Fibroblast of skin of abdomen (primary cell): ENCODE measurements around the gene RDH5.
A peak's percentile ranks its signal among the peaks of the same experiment; 100 is the strongest.

Experiments
- DNase-seq: peaks from one replicate; pipeline ENCODE4 v3.0.0-alpha.2; 2013

Gene RDH5

DNA sequence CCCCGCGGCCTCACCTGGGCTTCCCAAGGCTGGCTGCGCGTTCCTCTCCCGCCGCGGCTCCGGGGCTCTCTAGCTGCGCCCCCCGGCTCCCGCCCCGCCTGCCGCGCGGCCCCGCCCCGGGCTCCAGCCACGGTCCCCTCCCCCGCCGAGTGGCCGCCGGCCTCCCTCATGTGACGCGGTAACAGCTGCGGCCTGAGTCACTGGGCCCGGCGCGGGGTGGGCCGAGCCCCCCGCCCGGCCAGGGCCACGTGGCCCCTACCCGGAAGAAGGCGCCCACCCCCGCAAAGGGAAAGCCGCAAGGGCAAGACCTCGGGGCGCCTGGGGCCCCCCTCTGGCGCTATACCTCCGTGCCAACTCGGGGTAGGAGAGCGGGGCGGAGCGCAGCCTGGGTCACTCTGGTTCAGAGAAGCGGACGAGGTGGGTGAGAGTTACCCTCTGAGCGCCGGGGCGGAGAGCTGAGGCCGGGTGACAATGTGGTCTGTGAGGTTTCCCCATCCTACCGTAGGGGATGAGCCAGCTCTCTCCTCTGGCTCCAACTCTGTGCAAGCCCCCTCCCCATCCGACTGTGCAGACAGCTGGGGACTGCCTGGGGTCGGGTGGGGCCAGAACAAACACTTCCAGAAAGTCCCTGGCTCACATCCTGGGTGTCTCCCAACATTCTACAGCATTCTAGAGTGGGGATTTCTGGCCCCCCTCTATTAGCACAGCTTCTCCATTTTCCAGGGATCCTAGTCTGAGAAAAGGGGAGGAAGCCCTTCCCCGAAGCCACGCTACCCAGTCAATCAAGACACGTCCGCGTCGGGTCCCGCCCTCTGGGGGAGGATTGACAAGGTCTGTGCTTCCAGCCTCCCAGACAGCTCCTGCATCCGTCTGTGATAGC, 9.0 kb downstream of the RDH5 start, which contains the start of gene CD63:
CD63 (minus strand) TSS at position 71 of the 880 bp plus-strand sequence. CDS start 668 bp downstream, outside the sequence.
- DNase-seq: peak; percentile 97

DNA sequence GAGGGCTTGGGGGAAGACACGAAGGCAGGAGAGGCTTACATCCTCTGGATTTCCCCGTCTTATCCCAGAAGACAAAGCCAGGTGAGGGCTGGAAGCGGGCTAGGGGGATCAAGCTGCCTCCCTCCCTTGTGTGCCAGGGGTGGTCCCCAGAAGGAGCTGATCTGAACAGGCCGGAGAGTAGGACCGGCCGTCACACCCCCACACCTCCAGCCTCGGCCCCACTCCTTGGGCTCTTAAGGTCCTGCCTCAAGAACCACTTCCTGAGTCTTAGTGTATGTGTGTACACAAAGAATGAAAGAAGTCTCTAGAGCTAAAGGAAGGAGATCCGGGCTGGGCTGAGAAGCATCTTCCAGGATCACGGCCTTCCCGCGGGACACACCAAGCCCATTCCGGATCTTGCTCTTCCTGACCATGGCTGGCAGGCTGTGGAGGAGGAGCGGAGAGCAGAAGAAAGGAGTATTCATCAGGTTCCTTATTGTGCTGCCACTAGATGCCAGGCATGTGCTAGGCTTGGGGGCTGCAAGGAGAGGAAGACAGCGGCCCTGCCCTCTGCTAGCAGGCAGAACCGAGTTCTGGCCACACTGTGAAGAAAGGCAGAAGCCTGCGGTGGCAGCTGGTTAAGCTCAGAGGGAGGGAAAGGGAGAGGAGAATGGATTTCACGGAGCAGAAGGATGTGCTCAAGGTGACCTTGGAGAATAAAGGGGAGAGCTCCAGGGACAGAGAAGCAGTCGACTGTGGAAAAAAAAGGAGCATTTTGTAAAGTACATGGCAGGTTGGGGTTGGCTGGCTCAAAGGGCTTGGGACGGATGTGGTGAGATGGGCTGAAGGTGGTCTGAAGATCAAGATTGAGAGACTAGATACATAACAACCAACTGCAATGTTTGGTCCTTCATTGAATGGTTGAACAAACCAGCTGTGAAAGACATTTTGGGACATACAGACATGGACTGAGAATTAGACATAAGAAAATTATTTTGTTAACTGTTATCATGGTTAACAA, 9.9 kb downstream of the RDH5 start:
- peak; percentile 61 for DNase-seq

DNA sequence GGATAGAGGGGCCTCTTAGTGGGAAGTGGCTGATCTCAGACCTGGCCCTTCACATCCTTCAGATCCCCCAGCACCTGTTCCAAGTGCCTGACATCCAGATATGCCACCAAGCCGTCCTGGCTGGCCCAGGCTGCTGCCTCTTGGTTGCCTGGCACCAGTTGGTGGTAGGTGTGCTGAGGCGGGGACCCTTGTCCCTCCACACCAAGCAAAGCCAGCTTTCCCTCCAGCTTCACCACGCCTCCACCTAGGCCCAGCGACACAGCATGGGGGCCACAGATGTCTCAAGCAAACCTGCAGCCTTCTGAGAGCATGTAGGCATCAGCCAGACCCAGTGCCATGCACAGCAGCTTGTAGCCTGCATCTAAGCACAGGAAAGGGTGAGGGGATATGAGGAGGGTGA, 12.1 kb downstream of the RDH5 start:
- DNase-seq: no peak

GRCh38 chr12:55733021-55733555, 12.9 kb downstream of the RDH5 start:
- DNase-seq: no peak

GRCh38 chr12:55733858-55734257, 13.7 kb downstream of the RDH5 start:
- no peak for DNase-seq

- no peak for DNase-seq
Measured at GRCh38 chr12:55734595-55734994, 14.4 kb downstream of the RDH5 start.

DNA sequence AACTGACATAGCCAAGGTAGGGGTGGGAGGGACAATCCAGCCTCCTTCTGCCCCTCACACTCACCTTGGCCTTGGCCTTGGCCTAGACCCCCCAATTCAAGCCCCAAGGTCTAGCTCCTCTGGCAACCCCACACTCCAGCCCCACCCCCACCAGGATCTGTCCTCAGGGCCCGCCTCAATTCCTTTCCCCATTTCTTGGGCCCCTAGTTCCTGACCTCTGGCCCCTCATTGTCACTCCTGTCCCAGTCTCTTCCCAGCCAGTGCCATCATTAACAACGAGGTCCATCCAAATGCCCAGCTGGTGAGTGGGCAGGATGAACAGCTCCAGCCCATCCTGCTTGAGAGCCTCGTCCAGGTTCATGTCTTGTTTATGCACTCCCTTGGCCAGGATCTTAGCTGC, 15.9 kb downstream of the RDH5 start:
- DNase-seq: no peak

DNA sequence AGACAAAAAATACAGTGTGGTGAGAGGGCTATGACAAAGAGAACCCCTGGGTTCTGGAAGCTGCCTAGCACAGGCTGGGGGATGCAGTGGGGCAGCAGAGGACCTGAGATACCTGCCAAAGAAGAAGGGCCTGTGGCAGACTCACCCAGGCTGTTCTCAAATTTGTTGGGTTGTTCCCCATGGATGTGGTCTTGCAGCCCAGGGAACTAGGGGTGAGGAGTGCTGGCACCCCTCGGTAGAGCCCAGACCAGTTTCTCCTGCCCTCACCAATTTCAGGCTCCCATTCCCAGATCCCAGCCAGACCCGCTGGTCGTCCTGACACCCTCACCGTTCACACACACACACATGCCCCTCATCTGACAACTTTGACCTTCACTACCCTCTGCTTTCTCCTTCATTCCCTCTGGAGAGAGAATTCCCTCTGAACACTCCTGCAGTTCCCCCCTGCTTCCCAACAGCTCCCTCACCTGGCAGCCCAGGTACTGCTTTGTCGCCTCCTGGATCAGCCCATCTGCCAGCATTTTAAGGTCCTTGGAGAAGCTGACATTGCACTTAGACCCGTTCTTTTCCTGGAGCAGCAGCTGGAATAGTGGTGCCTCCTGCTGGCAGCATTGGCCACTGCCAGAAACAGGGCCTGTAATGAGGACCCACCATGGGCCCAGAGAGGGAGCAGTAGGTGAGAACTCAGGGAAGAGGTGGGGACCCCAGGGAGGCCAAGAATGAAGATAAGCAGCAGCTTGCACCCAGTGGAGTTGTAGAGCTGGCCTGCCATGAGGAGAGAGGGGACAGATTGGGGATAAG, 16.8 kb downstream of the RDH5 start:
- DNase-seq: peak; percentile 65

DNA sequence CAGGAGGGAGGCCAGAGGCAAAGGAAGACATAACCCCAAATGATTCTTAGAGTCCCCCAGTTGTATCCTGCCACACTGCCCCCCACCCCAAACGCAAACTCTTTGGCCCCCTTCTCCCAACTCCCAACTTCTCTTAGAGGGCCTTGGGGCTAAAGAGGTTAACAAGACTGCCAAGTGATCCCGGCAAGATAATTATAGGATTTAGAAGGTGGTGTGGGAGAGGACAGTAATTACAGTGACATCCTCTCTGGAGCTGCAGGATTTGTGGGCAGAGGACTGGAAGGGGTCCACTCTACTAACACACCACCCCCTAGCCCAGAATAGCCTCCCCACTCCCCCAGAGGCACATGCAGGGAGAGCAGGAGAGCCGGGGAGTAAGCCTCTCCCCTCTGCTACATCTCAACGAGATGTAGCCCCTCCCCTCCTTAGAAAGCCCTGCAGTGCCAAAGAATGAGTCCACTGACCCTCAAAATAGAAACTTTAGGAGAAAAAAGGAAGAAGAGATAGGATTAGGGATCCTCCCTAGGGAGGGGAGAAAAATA, 17.5 kb downstream of the RDH5 start:
- no peak for DNase-seq

GRCh38 chr12:55738123-55739024, 18.2 kb downstream of the RDH5 start:
- DNase-seq: peak; percentile 89

DNA sequence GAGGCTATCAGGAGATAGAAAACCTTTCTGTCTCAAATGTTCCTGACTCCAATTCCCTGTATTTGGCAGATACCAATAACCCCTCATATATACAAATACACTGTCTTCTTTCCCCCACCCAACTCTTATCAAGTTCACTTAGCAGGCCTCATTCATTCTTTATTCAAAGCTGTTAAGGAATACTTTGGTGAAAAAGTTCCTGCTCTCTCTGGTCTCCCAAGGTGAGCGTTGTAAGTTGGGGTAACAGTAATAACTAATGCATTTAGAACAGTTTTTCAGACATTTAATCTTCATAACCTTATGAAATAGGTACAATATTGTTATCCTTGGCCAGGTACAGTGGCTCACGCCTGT, 18.8 kb downstream of the RDH5 start:
- DNase-seq: no peak

DNA sequence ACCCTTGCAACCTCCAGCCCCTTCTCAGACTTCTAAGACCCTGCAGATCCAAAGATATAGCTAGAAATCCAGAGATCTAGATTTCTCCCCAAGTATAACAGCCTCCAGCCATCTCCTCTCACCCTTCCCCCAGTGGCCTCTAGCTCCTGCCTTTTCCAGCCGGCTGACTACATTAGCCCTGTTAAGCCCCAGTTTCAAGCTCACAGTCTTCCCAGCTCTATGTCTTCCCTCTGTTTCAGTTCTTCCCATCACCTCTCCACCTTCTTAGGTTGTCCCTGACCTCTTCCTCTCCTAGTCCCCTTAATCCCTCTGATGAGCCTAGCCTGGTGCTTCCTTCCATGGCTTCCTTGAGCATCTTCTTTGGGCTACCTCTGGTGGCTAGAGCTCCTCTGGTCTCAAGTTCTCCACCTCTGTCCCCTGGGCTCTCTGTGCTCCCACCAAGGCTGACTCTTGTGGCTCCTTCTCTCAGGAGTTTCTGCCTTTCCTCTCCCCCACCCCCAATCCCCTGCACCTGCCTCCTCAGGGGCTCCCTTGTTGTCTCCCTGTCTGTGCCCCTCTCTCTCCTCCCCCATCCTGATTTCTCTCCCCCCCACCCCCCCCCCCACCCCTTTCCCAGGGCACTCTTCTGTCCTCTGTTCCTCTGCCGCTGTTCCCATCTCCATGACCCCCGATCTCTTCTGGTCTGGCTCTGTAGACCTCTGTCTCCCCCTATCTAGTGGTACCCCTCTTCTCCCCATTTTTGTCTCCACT, 21.9 kb downstream of the RDH5 start:
- no peak for DNase-seq

GRCh38 chr12:55742719-55743405, 22.7 kb downstream of the RDH5 start, which contains the start of gene GDF11:
TSS of gene GDF11 (plus strand) at chr12:55743122. CDS start at chr12:55743317, 195 bp downstream.
- DNase-seq: peak; percentile 83

DNA sequence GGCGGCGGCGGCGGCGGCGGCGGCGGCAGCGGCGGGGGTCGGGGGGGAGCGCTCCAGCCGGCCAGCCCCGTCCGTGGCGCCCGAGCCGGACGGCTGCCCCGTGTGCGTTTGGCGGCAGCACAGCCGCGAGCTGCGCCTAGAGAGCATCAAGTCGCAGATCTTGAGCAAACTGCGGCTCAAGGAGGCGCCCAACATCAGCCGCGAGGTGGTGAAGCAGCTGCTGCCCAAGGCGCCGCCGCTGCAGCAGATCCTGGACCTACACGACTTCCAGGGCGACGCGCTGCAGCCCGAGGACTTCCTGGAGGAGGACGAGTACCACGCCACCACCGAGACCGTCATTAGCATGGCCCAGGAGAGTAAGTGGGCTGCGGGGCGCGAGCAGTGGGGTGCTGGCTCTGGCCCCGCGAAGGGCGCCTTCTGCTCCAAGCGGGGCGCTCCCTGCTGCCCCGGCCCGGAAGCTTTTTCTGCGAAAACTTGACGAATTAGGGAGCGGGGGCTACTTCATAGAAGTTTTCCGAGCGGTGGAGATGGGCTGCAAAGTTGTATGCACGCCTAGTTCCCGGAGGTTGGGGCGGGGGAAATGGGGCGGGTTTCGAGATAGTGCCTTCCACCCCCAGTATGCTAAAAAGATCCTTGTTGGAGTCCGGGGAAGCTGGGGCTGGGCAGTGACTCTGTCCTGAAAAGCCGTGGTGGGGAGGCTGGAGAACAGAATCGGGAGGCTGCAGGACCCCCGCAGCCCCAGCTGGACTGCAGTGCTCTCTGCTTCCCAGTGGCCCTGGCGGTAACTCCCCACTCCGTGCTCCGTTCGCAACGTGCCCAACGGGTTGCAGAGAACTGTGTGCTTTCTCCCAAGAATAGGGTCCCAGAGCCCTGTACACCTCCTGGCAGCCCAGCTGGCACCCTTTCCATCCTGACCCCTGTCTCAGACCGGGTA, 23.5 kb downstream of the RDH5 start:
- DNase-seq: peak; percentile 65

DNA sequence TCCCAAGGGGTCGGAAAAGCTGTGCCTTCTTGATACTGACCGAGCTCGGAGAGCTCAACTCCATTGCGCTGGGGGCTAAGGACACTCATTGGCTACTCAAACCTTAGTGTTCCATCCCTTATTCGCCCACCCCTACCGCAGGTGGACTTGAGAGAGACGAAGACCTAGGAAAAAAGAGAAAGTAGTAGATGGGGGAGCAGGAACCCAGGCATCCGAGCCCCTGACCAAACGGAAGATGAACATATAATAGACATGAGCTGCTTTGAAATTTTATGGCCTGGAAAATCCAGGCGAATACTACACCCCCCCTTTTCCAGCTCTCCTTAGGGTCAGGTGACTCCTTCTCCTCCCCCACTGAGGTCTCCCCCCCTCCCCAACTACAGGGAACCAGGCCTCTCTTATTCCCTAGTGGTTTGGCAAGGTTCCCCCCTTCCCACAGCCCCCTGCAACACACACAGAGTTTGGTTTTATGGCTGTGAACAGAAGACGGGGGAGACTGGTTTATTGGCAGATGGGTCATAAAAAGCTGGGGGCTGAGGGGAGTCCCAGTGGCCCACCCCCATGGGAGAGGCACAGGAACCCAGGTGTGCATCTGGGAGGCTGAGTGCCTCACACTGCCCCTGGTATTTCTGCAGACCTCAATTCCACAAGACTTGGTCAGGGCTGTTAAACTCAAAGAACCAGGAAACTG, 24.3 kb downstream of the RDH5 start:
- DNase-seq: no peak

- peak; percentile 61 for DNase-seq
Measured at GRCh38 chr12:55745361-55746173, 25.4 kb downstream of the RDH5 start.
